ENCODE results near the gene MED9.

GRCh38 chr17:17516941-17517720, 40.3 kb downstream of the MED9 start:
- no peak for TF ChIP-seq POLR2AphosphoS5 (IDR thresholded peaks at IDR 0.05; ENCODE audit: borderline replicate concordance, low read depth, low read length)
- TF ChIP-seq EZH2 (IDR thresholded peaks at IDR 0.05): no peak

Measured in SK-N-MC (cell line).